CD4-positive, CD25-positive, alpha-beta regulatory T cell (primary cell): Measurements from ENCODE around the gene CIPC. TPM values are rescaled to one million over a fixed set of nuclear protein-coding genes. Genes with fewer than 3 reads are reported as not detected.

ENCODE experiments used
- ATAC-seq, 2 donors: fragments of 150-1000 bp; cut with Tn5 transposase; one replicate each; pipeline ENCODE4 v1.10.0; 2021; ENCODE audit warnings: low read depth in 2 of 2, moderate number of reproducible peaks in 2 of 2, moderate library complexity in 1 of 2
- DNase-seq, 3 donors: peaks; one replicate each; pipeline versions ENCODE4 v3.0.0 to v3.0.0-alpha.2; 2012 to 2022; ENCODE audit warnings: mixed read lengths in 1 of 3
- H3K27ac ChIP-seq: one replicate; pipeline ENCODE4 v1.7.0; 2013; ENCODE audit warnings: mild to moderate bottlenecking, low read length; ENCODE audit not compliant: insufficient read depth, poor library complexity, severe bottlenecking
- H3K27me3 ChIP-seq: one replicate; pipeline ENCODE4 v1.7.0; 2013; ENCODE audit warnings: low read length; ENCODE audit not compliant: control insufficient read depth, insufficient read depth
- H3K36me3 ChIP-seq: one replicate; pipeline ENCODE4 v1.7.0; 2013; ENCODE audit warnings: mild to moderate bottlenecking, low read length, moderate library complexity; ENCODE audit not compliant: control insufficient read depth, insufficient read depth
- H3K4me1 ChIP-seq: 2 replicates; pipeline ENCODE4 v1.7.0; 2013; ENCODE audit warnings: mild to moderate bottlenecking, low read length; ENCODE audit not compliant: insufficient read depth, control insufficient read depth, poor library complexity, severe bottlenecking
- H3K4me3 ChIP-seq: one replicate; pipeline ENCODE4 v1.7.0; 2013; ENCODE audit warnings: low read depth, mild to moderate bottlenecking, low read length, moderate library complexity
- H3K9me3 ChIP-seq, 2 experiments: 1 replicate in 1 of 2; 2 replicates in 1 of 2; pipeline ENCODE4 v1.7.0; 2013; ENCODE audit warnings: low read length in 2 of 2, mild to moderate bottlenecking in 1 of 2, moderate library complexity in 1 of 2; ENCODE audit not compliant: control insufficient read depth in 2 of 2
- H3K27ac Mint-ChIP-seq, 3 donors: one replicate each; pipeline ENCODE4 v1.8.0; 2020 to 2022; ENCODE audit warnings: mild to moderate bottlenecking in 3 of 3, mixed read lengths in 3 of 3, moderate library complexity in 2 of 3
- H3K27me3 Mint-ChIP-seq: one replicate; pipeline ENCODE4 v1.8.0; 2022; ENCODE audit warnings: mild to moderate bottlenecking, mixed read lengths
- H3K36me3 Mint-ChIP-seq: one replicate; pipeline ENCODE4 v1.8.0; 2020; ENCODE audit warnings: mixed read lengths
- H3K4me1 Mint-ChIP-seq, 4 donors: one replicate each; pipeline ENCODE4 v1.8.0; 2020 to 2022; ENCODE audit warnings: mixed read lengths in 4 of 4, mild to moderate bottlenecking in 1 of 4
- H3K4me3 Mint-ChIP-seq, 4 donors: one replicate each; pipeline ENCODE4 v1.8.0; 2020 to 2022; ENCODE audit warnings: mild to moderate bottlenecking in 4 of 4, mixed read lengths in 4 of 4, moderate library complexity in 3 of 4
- H3K9me3 Mint-ChIP-seq, 7 donors: one replicate each; pipeline ENCODE4 v1.8.0; 2020 to 2022; ENCODE audit warnings: mixed read lengths in 7 of 7, mild to moderate bottlenecking in 3 of 7, moderate library complexity in 2 of 7
- polyA plus RNA-seq, 4 donors: library from polyadenylated mRNA; unstranded; fragments of 300-500 nt; fragmentation: Illumina TruSeq; gene quantifications; one replicate each; pipeline ENCODE4 v1.2.3, GENCODE V29; 2021
- total RNA-seq: library from RNA; stranded (reverse); gene quantifications from one replicate; pipeline ENCODE4 v1.2.3, GENCODE V29; 2022

CIPC gene
- total and polyA plus RNA-seq, 5 donors from 2014 or later: 11.4 to 14.2 (median 12.4) TPM

GRCh38 chr14:77116172-77116817 lies 18.2 kb downstream of the CIPC start:
- Mint-ChIP-seq H3K27ac (peak overlapping the region; percentile 1 to 53 (median 42)), H3K9me3 (no peaks in the 10 kb centered on the region), H3K27me3 (no peaks in the 10 kb centered on the region), H3K36me3 (peaks cover 34% of the 10 kb centered on the region), H3K4me1 (peaks cover 7 to 20% (median 17%) of the 10 kb centered on the region in 4 donors), H3K4me3 (no peak overlapping the region)
- Histone ChIP-seq H3K27ac (no peak overlapping the region), H3K4me3 (no peak overlapping the region), H3K9me3 (no peaks in the 10 kb centered on the region), H3K27me3 (no peaks in the 10 kb centered on the region), H3K36me3 (peaks cover 37% of the 10 kb centered on the region), H3K4me1 (peaks cover 19% of the 10 kb centered on the region)
- DNase-seq (no peak), ATAC-seq (no peak)

GRCh38 chr14:77119851-77120250 lies 21.8 kb downstream of the CIPC start:
- Mint-ChIP-seq H3K27me3 (peaks cover 10% of the 10 kb centered on the region), H3K36me3 (peaks cover 12% of the 10 kb centered on the region), H3K9me3 (no peaks in the 10 kb centered on the region), H3K4me3 (peak overlapping the region; percentile 35 to 87 (median 80)), H3K27ac (peak overlapping the region; percentile 94 to 98 (median 94)), H3K4me1 (peaks cover 13 to 55% (median 40%) of the 10 kb centered on the region in 4 donors)
- peak; percentile 48 to 54 for ATAC-seq
- DNase-seq: peak; percentile 21 to 81 (median 60)
- Histone ChIP-seq H3K4me3 (peak overlapping the region; percentile 73), H3K27ac (peak overlapping the region; percentile 87), H3K9me3 (no peaks in the 10 kb centered on the region), H3K36me3 (peaks cover 9% of the 10 kb centered on the region), H3K27me3 (no peaks in the 10 kb centered on the region), H3K4me1 (peaks cover 54% of the 10 kb centered on the region)

GRCh38 chr14:77120771-77121743 lies 23.0 kb downstream of the CIPC start:
- peaks cover 0 to 2% (median 0%) of the 10 kb centered on the region in 7 donors for H3K9me3 Mint-ChIP-seq
- Histone ChIP-seq H3K27me3 (no peaks in the 10 kb centered on the region), H3K4me3 (peak overlapping the region; percentile 77), H3K4me1 (peaks cover 60% of the 10 kb centered on the region), H3K27ac (peak overlapping the region; percentile 87), H3K36me3 (peaks cover 6% of the 10 kb centered on the region), H3K9me3 (no peaks in the 10 kb centered on the region)
- peaks cover 10% of the 10 kb centered on the region for H3K27me3 Mint-ChIP-seq
- ATAC-seq (peak; percentile 74 to 81), DNase-seq (peak; percentile 29 to 90 (median 68))
- peak overlapping the region; percentile 89 to 94 (median 94) for H3K27ac Mint-ChIP-seq
- H3K36me3 Mint-ChIP-seq: peaks cover 8% of the 10 kb centered on the region
- H3K4me3 Mint-ChIP-seq: peak overlapping the region; percentile 78 to 87 (median 80)
- peaks cover 13 to 63% (median 40%) of the 10 kb centered on the region in 4 donors for H3K4me1 Mint-ChIP-seq

- DNase-seq (no peak), ATAC-seq (no peak)
- Mint-ChIP-seq H3K4me3 (peak overlapping the region; percentile 27 to 87 (median 66)), H3K4me1 (peaks cover 13 to 63% (median 42%) of the 10 kb centered on the region in 4 donors), H3K36me3 (peaks cover 3% of the 10 kb centered on the region), H3K9me3 (peaks cover 0 to 2% (median 0%) of the 10 kb centered on the region in 7 donors), H3K27ac (peak overlapping the region; percentile 3 to 94 (median 83)), H3K27me3 (peaks cover 20% of the 10 kb centered on the region)
- Histone ChIP-seq H3K9me3 (no peaks in the 10 kb centered on the region), H3K36me3 (peaks cover 4% of the 10 kb centered on the region), H3K4me1 (peaks cover 60% of the 10 kb centered on the region), H3K4me3 (no peak overlapping the region), H3K27ac (peak overlapping the region; percentile 87), H3K27me3 (peaks cover 7% of the 10 kb centered on the region)
Measured at GRCh38 chr14:77122526-77123125, 24.6 kb downstream of the CIPC start.

- H3K27ac ChIP-seq: peak overlapping the region; percentile 48
- Mint-ChIP-seq H3K36me3 (no peaks in the 10 kb centered on the region), H3K27ac (peak overlapping the region; percentile 3 to 94 (median 86)), H3K9me3 (peaks cover 0 to 2% (median 0%) of the 10 kb centered on the region in 7 donors), H3K4me1 (peaks cover 13 to 60% (median 42%) of the 10 kb centered on the region in 4 donors), H3K4me3 (peak overlapping the region; percentile 11 to 91 (median 88)), H3K27me3 (peaks cover 22% of the 10 kb centered on the region)
- H3K9me3 ChIP-seq: no peaks in the 10 kb centered on the region
- DNase-seq (no peak), ATAC-seq (no peak)
- H3K4me3 ChIP-seq: peak overlapping the region; percentile 83
- H3K4me1 ChIP-seq: peaks cover 60% of the 10 kb centered on the region
- H3K36me3 ChIP-seq: no peaks in the 10 kb centered on the region
- H3K27me3 ChIP-seq: peaks cover 9% of the 10 kb centered on the region
Measured at GRCh38 chr14:77123381-77124325, 25.6 kb downstream of the CIPC start.

- no peaks in the 10 kb centered on the region for H3K36me3 Mint-ChIP-seq
- peak overlapping the region; percentile 11 to 91 (median 88) for H3K4me3 Mint-ChIP-seq
- DNase-seq (peak; percentile 57 to 80 (median 75)), ATAC-seq (peak; percentile 74 to 75)
- Histone ChIP-seq H3K4me3 (peak overlapping the region; percentile 83), H3K27me3 (peaks cover 9% of the 10 kb centered on the region), H3K36me3 (no peaks in the 10 kb centered on the region), H3K27ac (peak overlapping the region; percentile 48), H3K9me3 (no peaks in the 10 kb centered on the region), H3K4me1 (peaks cover 56% of the 10 kb centered on the region)
- H3K4me1 Mint-ChIP-seq: peaks cover 13 to 58% (median 41%) of the 10 kb centered on the region in 4 donors
- peak overlapping the region; percentile 78 to 95 (median 86) for H3K27ac Mint-ChIP-seq
- peaks cover 31% of the 10 kb centered on the region for H3K27me3 Mint-ChIP-seq
- peaks cover 0 to 2% (median 0%) of the 10 kb centered on the region in 7 donors for H3K9me3 Mint-ChIP-seq
Measured at GRCh38 chr14:77124345-77125280, 26.6 kb downstream of the CIPC start.
